Adipose tissue (tissue), 3 donors: ENCODE results near the gene PXMP4. TPM values are rescaled to one million over a fixed set of nuclear protein-coding genes. Genes with fewer than 3 reads are reported as not detected.

Experiments
- H3K27ac ChIP-seq: one replicate; pipeline ENCODE4 v1.5.1; 2013; ENCODE audit warnings: low read depth, low read length
- WGBS, 3 donors: extraction: QIAGEN DNeasy Blood & Tissue Kit; methylation state at CpG; one replicate each; pipeline ENCODE4 v1.1.7; 2013; 5-methylcytosine and 5-hydroxymethylcytosine counted together
- polyA plus RNA-seq, 3 donors: library from polyadenylated mRNA; stranded (reverse); fragments of 200-250 nt; gene quantifications; one replicate each; pipeline ENCODE4 v1.2.3, GENCODE V29; 2013
- donor health status: healthy with polysubstance abuse.
- donor health status: Bipolar disorder and iron deficiency.
- donor health status: healthy.

The PXMP4 gene
- polyA plus RNA-seq, 3 donors = 3.1 to 4.8 (median 4.6) TPM

- no peak overlapping the region for H3K27ac ChIP-seq
- WGBS, 3 donors = 46 to 58% (median 50%) methylated on average over 9 of the region's 9 CpGs
Observed at GRCh38 chr20:33664085-33664761, 55.9 kb downstream of the PXMP4 start.

- 1% methylated on average over 81 to 84 of the region's 84 CpGs for WGBS, 3 donors
Observed at GRCh38 chr20:33663161-33664084, 56.7 kb downstream of the PXMP4 start.

DNA sequence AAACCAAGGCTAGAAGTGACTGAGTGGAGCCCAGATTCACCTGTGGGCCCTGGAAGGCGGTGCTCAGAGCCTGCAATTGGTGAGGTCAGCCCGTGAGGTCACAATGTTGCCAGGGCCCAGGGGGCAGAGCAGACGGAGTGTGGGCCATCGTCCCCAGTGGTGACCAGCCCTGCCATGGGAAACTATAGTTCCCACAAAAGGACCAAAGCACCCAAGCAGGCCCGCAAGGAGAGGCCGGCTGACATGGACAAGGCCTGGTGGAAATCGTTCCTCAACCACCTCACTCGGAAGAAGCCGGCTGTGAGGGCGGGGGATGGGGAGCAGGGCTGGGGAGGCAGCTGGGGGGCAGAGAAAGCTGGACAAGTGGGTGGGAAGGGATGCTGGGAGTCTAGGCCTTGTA, 57.9 kb downstream of the PXMP4 start, which contains the start of gene C20orf144:
Gene C20orf144 (plus strand): TSS at position 156 of the 400 bp plus-strand sequence. CDS start 19 bp downstream, at position 175.
- H3K27ac ChIP-seq = no peak within 1 kb of the TSS
- 94 to 95% (median 95%) methylated on average over 10 of the region's 10 CpGs for WGBS, 3 donors

More at GRCh38 chr20:33663161-33664084, 56.7 kb downstream of the PXMP4 start:
- no peak overlapping the region for H3K27ac ChIP-seq

DNA sequence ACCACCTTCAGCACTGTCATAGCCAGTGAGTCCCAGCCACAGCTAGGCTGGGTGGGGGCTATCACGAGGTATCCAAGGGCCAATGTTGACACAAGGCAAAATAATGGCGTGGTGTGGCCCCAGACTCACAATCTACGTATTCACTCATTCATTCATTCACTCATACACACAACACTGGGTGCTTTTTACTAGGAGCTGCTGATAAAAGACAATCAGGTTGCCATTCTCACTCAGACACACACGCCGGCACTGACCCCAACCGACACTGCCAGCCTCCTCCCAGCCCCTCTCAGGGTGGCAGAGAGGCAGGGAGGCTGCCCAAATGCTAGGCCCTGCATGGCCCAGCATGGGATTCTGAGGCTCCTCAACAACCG, 59.4 kb downstream of the PXMP4 start:
- 89 to 92% (median 89%) methylated on average over 7 of the region's 7 CpGs for WGBS, 3 donors
- no peak overlapping the region for H3K27ac ChIP-seq

DNA sequence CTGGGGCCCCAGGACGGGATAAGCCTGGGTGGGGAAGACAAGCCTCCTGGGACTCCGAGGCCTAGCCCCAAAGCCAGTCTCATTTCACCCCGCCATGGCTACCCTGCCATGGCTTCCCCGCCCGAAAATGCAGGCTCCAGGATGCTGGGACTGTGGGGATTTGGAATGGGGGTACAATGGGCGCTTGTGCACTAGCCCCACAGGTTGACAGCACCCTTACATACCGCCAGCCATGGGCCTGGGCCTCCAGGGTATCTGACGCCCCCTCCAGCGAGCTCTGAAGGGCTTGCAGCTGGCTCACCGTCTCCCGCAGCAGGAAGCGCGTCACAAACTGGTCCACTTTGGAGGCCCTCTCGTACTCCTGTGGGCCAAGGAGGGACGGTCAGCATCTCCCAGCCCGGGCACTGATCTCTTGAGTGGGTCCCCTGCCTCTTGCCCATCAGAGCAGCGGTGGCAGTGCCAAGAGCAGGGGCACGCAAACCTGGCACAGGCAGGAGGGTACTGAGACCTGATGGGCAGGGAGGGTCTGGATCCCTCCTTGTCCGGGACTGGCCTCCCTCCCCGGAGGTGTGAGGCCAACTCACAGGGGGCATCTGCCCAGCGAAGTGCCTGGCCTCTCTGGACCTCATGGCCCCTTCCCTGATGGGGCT, 60.0 kb downstream of the PXMP4 start:
- 89 to 93% (median 93%) methylated on average over 20 to 21 of the region's 21 CpGs for WGBS, 3 donors
- no peak overlapping the region for H3K27ac ChIP-seq

GRCh38 chr20:33659341-33660034, 60.6 kb downstream of the PXMP4 start:
- no peak overlapping the region for H3K27ac ChIP-seq
- 91 to 96% (median 95%) methylated on average over 24 to 32 of the region's 32 CpGs for WGBS, 3 donors

- 89 to 96% (median 94%) methylated on average over 4 of the region's 4 CpGs for WGBS, 3 donors
Observed at GRCh38 chr20:33658929-33659328, 61.2 kb downstream of the PXMP4 start.

DNA sequence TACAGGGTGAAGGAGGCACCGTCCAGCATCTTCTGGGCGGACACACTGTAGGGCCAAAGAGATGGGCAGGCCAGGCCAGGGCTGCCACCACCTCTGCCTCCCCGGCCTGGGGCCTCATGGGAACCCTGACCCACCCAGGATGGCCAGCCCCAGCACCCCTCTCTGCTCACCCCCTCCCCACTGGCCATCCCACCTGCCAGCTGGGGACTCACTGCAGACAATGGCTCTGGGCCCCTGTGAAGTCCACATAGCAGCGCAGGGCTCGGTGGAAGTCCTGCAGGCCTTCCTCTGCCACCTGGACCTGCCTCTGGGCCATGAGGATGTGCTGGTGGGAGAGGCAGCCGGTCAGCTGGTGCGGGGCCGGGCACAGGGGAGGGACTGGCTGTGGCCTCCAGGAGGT, 61.6 kb downstream of the PXMP4 start:
- WGBS, 3 donors = 91 to 95% (median 94%) methylated on average over 8 of the region's 8 CpGs
- no peak overlapping the region for H3K27ac ChIP-seq

More at GRCh38 chr20:33658929-33659328, 61.2 kb downstream of the PXMP4 start:
- no peak overlapping the region for H3K27ac ChIP-seq

DNA sequence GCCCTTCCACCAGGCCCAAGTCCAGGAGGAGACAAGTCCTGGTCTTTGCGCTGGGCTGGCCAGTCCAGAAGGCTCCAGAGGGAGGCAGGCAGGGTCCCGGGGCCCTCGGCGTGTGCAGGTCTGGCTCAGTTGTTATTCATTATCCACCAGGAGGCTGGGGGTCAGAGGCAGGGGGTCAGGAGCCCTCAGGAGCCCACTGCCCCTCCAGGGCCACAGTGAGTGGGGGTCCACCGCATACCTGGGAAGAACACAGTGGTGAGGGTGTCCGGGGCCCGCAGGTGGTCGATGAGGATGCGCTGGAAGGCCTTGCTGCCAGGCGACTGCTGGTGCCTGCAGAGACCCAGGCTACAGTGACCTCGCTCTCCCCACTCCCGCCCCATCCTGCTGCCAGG, 62.4 kb downstream of the PXMP4 start:
- WGBS, 3 donors = 94 to 96% (median 95%) methylated on average over 12 of the region's 12 CpGs

GRCh38 chr20:33656783-33657703, 63.1 kb downstream of the PXMP4 start:
- WGBS, 3 donors = 93 to 97% (median 95%) methylated on average over 17 of the region's 17 CpGs
- no peak overlapping the region for H3K27ac ChIP-seq

More for the DNA sequence above, 62.4 kb downstream of the PXMP4 start:
- H3K27ac ChIP-seq = no peak overlapping the region

- H3K27ac ChIP-seq = no peak overlapping the region
- WGBS, 3 donors = 86 to 94% (median 91%) methylated on average over 9 to 10 of the region's 10 CpGs
Observed at GRCh38 chr20:33656010-33656782, 63.9 kb downstream of the PXMP4 start.

GRCh38 chr20:33655164-33655563, 64.9 kb downstream of the PXMP4 start:
- WGBS, 3 donors = 38 to 79% (median 75%) methylated on average over 4 of the region's 4 CpGs

GRCh38 chr20:33654680-33655161, 65.4 kb downstream of the PXMP4 start:
- 48 to 77% (median 72%) methylated on average over 14 of the region's 14 CpGs for WGBS, 3 donors
- H3K27ac ChIP-seq = no peak overlapping the region

More at GRCh38 chr20:33655164-33655563, 64.9 kb downstream of the PXMP4 start:
- H3K27ac ChIP-seq = no peak overlapping the region

DNA sequence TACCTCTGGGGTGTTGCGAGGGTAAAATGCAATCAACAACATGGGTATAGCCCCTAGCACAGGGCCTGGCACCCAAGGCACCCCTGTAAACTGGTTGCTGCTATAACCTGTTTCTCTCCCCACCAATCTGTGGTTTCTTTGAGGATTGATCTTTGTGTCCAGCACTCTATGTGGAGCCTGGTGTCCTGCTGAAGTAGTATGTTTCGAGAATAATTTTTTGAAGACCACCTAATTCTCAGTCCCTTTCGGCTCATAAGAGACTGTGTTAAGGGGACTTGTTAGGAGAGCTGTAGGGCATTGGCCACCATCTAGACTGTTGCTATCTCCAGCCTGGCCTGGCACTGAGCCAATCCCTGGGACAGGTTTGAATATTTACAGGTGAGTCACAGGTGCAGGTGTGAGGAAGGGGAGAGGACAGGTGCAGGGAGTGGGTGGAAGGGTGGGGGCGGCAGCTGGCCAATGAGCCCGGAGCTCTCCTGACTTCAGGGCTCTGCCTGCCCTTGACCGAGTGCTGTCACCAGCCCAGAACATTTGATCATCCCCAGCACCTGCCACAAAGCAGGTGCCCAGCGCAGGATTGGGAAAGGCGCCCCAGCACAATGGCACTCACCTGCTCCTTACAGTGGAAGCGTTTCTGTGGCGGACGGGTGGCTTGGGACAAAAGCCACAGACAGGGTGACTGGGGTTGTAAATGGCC, 66.1 kb downstream of the PXMP4 start:
- WGBS, 3 donors = 34 to 89% (median 83%) methylated on average over 11 of the region's 11 CpGs
- H3K27ac ChIP-seq = no peak overlapping the region

GRCh38 chr20:33653218-33653899, 66.8 kb downstream of the PXMP4 start:
- H3K27ac ChIP-seq = no peak overlapping the region
- 33 to 43% (median 36%) methylated on average over 16 of the region's 16 CpGs for WGBS, 3 donors
